IgD-negative memory B cell (primary cell): ENCODE measurements around the gene MICAL2. TPM values are rescaled to one million over a fixed set of nuclear protein-coding genes. Genes with fewer than 3 reads are reported as not detected.

ENCODE experiments used
- H3K27ac Mint-ChIP-seq, 3 donors: one replicate each; pipeline ENCODE4 v1.8.0; 2020 to 2022; ENCODE audit warnings: mild to moderate bottlenecking in 3 of 3, mixed read lengths in 3 of 3, moderate library complexity in 1 of 3
- H3K27me3 Mint-ChIP-seq: one replicate; pipeline ENCODE4 v1.8.0; 2021; ENCODE audit warnings: mixed read lengths
- H3K36me3 Mint-ChIP-seq: one replicate; pipeline ENCODE4 v1.8.0; 2020; ENCODE audit warnings: mild to moderate bottlenecking, mixed read lengths
- H3K4me1 Mint-ChIP-seq, 3 donors: one replicate each; pipeline ENCODE4 v1.8.0; 2020 to 2022; ENCODE audit warnings: mixed read lengths in 3 of 3, mild to moderate bottlenecking in 1 of 3
- H3K4me3 Mint-ChIP-seq, 4 donors: one replicate each; pipeline ENCODE4 v1.8.0; 2020 to 2022; ENCODE audit warnings: mild to moderate bottlenecking in 4 of 4, mixed read lengths in 4 of 4, moderate library complexity in 3 of 4
- H3K9me3 Mint-ChIP-seq, 3 donors: one replicate each; pipeline ENCODE4 v1.8.0; 2020 to 2021; ENCODE audit warnings: mixed read lengths in 3 of 3, mild to moderate bottlenecking in 1 of 3
- polyA plus RNA-seq: library from polyadenylated mRNA; unstranded; fragments of 300-500 nt; fragmentation: Illumina TruSeq; gene quantifications from one replicate; pipeline ENCODE4 v1.2.3, GENCODE V29; 2021

Gene MICAL2
- polyA plus RNA-seq, 1 donor from 2014 or later = 0.84 TPM

- Mint-ChIP-seq H3K4me1 (no peaks in the 10 kb centered on the region), H3K36me3 (peaks cover 2% of the 10 kb centered on the region), H3K27me3 (peaks cover 1% of the 10 kb centered on the region), H3K9me3 (peaks cover 0 to 5% (median 3%) of the 10 kb centered on the region in 3 donors), H3K27ac (peak overlapping the region in 1 of 3 donors; percentile 12), H3K4me3 (no peak overlapping the region)
Measured at GRCh38 chr11:12177739-12178338, 67.4 kb downstream of the MICAL2 start.

DNA sequence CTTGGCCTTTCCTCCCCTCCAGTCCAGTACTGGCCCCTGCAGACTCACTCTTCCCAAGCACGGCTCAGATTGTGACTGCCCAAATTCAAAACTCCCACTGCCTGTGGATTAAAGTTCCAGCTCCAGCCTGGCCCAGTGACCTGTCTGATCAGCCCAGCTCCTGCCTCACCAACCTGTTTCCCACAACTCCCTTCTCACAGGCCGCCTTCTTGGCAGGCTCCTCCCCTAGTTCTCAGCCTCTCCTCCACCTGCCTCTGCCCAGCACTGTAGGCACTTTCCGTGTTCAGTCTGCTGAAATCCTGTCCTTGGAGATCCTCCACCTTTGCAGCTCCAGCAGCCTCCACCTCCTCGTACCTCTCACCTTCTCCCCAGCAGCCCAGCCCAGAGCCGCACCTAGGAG is 68.6 kb downstream of the MICAL2 start:
- no peak overlapping the region for H3K27ac Mint-ChIP-seq
- H3K36me3 Mint-ChIP-seq = peaks cover 2% of the 10 kb centered on the region
- no peaks in the 10 kb centered on the region for H3K4me1 Mint-ChIP-seq
- H3K9me3 Mint-ChIP-seq = peaks cover 0 to 5% (median 3%) of the 10 kb centered on the region in 3 donors
- H3K27me3 Mint-ChIP-seq = peaks cover 1% of the 10 kb centered on the region
- peak overlapping the region in 1 of 4 donors; percentile 85 for H3K4me3 Mint-ChIP-seq

DNA sequence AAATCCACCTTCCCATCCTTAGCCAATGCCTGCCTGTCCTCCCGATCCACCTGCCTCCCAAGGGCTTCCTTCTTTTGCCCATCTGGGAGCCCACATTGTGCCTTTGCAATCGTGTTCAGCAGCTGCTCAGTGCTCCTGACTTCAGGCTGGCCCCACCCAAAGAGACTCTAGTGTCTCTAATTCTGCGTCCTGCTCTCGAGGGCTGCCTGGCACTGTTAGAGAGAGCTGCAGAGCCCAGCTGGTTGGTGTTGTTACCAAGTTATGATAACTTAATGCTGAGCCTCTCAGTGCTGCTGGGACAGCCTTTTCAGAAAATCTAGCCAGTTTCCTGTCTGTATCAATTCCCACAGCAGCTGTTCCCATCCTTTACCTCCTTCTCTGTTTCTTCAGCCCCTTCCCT is 69.1 kb downstream of the MICAL2 start:
- Mint-ChIP-seq H3K4me3 (no peak overlapping the region), H3K27me3 (peaks cover 1% of the 10 kb centered on the region), H3K36me3 (peaks cover 2% of the 10 kb centered on the region), H3K27ac (no peak overlapping the region), H3K4me1 (no peaks in the 10 kb centered on the region), H3K9me3 (peaks cover 0 to 5% (median 3%) of the 10 kb centered on the region in 3 donors)

DNA sequence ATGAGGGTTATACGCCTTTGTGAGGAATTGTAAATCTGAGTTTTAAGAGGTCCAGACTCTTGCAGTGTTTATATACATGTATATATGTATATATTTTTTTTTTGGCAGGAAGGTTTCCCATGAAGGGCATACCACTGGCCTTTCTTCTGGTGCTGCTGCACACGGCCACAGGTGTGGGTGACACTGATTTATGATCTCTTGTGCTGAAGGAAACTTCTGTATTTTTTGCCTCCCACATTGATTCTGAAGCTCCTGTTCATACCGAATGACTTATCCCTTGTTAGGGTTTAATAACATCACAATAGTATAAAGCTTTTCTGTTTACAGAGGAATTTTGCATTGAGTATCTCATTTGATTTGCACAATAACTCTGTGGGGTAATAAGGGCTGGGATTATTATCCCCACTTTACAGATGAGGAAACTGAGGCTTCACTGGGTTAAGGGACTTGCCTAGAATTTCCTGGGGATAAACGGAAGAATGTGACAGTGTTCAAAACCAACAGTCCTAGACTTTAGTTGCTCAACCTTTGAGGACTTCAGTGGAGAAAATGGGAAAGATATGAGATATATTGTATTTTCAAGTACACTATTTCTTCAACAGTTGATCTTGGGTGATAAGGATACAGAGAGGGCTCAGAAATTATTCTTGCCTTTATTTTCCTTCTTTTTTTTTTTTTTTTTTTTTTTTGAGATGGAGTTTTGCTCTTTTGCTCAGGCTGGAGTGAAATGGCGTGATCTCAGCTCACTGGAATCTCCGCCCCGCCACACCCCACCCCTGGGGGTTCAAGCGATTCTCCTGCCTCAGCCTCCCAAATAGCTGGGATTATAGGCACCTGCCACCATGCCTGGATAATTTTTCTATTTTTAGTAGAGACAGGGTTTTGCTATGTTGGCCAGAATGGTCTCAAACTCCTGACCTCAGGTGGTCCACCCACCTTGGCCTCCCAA is 70.1 kb downstream of the MICAL2 start:
- H3K36me3 Mint-ChIP-seq = peaks cover 2% of the 10 kb centered on the region
- no peak overlapping the region for H3K27ac Mint-ChIP-seq
- H3K9me3 Mint-ChIP-seq = peaks cover 0 to 4% (median 3%) of the 10 kb centered on the region in 3 donors
- no peaks in the 10 kb centered on the region for H3K4me1 Mint-ChIP-seq
- H3K4me3 Mint-ChIP-seq = no peak overlapping the region
- peaks cover 1% of the 10 kb centered on the region for H3K27me3 Mint-ChIP-seq

GRCh38 chr11:12182302-12182675 is 71.9 kb downstream of the MICAL2 start:
- Mint-ChIP-seq H3K36me3 (peaks cover 2% of the 10 kb centered on the region), H3K9me3 (no peaks in the 10 kb centered on the region), H3K27ac (no peak overlapping the region), H3K4me1 (no peaks in the 10 kb centered on the region), H3K27me3 (peaks cover 3% of the 10 kb centered on the region), H3K4me3 (no peak overlapping the region)

GRCh38 chr11:12182676-12183541 is 72.5 kb downstream of the MICAL2 start:
- peaks cover under 1% of the 10 kb centered on the region for H3K36me3 Mint-ChIP-seq
- peaks cover 3% of the 10 kb centered on the region for H3K27me3 Mint-ChIP-seq
- H3K4me3 Mint-ChIP-seq = no peak overlapping the region
- no peak overlapping the region for H3K27ac Mint-ChIP-seq
- no peaks in the 10 kb centered on the region for H3K9me3 Mint-ChIP-seq
- H3K4me1 Mint-ChIP-seq = no peaks in the 10 kb centered on the region

DNA sequence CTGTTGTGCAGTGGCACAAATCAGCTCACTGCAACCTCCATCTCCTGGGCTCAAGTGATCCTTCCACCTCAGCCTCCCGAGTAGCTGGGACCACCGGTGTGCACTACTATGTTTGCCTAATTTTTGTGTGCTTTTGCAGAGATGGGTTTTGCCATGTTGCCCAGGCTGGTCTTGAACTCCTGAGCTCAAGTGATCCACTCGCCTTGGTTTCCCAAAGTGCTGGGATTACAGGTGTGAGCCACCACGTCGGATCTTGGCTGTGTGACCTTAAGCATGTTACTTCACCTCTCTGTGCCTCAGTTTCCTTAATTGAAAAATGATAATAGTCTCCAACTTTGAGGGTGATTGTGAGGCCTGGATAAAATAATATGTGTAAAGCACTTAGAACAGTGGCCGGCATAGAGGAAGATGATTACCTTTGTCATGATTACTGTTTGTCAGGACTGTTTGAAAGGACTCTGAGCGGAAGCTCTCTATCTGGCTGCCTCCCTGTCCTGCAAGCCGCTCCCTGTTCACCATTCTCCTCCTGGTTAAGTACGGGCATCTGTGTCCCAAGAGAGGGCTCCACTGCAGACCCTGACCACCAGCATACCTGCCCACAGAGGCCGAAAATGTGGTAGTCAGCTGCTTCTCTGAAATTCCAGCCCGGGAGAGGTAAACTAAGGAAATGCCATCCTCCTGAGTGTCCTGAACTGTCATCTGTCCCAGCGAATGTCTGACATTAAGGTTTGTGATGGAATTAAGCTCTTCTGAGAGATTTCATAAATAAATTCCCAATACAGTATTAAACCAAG is 73.6 kb downstream of the MICAL2 start:
- no peak overlapping the region for H3K27ac Mint-ChIP-seq
- peaks cover 0 to 3% (median 2%) of the 10 kb centered on the region in 3 donors for H3K4me1 Mint-ChIP-seq
- H3K9me3 Mint-ChIP-seq = no peaks in the 10 kb centered on the region

DNA sequence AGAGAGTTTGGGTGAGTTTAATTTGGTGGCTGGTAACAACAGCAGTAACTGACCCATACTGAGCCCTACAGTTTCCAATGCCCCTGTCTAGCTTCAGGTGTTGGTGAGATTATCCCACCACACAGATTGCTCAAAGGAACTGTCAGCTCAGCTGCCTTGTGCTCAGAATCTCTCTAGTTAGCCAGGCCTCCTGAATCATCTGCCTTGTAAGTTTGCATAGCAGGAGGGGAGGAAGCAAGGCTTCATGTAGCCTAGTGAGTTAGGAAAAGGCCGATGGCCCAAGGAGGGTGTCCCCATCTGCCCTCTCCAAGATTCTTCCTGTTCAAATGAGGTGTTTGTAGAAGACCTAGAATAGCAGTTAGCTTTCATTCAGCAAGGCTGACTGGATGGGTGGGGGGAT is 74.3 kb downstream of the MICAL2 start:
- H3K4me3 Mint-ChIP-seq = no peak overlapping the region
- no peaks in the 10 kb centered on the region for H3K9me3 Mint-ChIP-seq
- no peak overlapping the region for H3K27ac Mint-ChIP-seq
- H3K36me3 Mint-ChIP-seq = no peaks in the 10 kb centered on the region
- peaks cover 0 to 5% (median 4%) of the 10 kb centered on the region in 3 donors for H3K4me1 Mint-ChIP-seq
- peaks cover 3% of the 10 kb centered on the region for H3K27me3 Mint-ChIP-seq

More for the DNA sequence above, 73.6 kb downstream of the MICAL2 start:
- H3K36me3 Mint-ChIP-seq = no peaks in the 10 kb centered on the region
- H3K27me3 Mint-ChIP-seq = peaks cover 3% of the 10 kb centered on the region
- no peak overlapping the region for H3K4me3 Mint-ChIP-seq

GRCh38 chr11:12185106-12185690 is 74.8 kb downstream of the MICAL2 start:
- Mint-ChIP-seq H3K9me3 (no peaks in the 10 kb centered on the region), H3K4me1 (peaks cover 0 to 5% (median 4%) of the 10 kb centered on the region in 3 donors), H3K36me3 (no peaks in the 10 kb centered on the region), H3K27me3 (peaks cover 3% of the 10 kb centered on the region), H3K27ac (no peak overlapping the region), H3K4me3 (no peak overlapping the region)

- peaks cover 0 to 5% (median 4%) of the 10 kb centered on the region in 3 donors for H3K4me1 Mint-ChIP-seq
- no peak overlapping the region for H3K27ac Mint-ChIP-seq
- H3K27me3 Mint-ChIP-seq = peaks cover 3% of the 10 kb centered on the region
- H3K36me3 Mint-ChIP-seq = no peaks in the 10 kb centered on the region
- no peak overlapping the region for H3K4me3 Mint-ChIP-seq
- H3K9me3 Mint-ChIP-seq = no peaks in the 10 kb centered on the region
Measured at GRCh38 chr11:12185914-12186313, 75.5 kb downstream of the MICAL2 start.

DNA sequence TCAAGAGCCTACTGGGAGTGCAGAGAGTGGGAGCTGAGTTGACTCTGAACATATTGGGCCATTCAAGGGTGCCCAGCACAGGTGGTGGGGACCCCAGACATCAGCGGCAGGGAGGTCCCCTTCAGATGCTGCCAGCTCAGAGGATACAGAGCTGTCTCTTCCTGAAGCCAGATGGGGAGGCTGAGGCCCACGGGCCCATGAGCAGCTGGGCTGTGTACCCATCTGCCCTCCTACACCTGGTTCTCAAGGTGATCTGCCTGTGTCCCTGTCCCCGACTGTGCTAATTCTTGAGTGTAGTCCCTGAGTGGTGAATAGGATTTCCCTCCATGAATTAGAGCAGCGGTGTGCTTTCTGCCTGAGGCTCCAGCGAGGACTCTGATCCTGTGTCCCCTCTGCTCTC is 76.3 kb downstream of the MICAL2 start:
- peaks cover 0 to 5% (median 4%) of the 10 kb centered on the region in 3 donors for H3K4me1 Mint-ChIP-seq
- H3K27ac Mint-ChIP-seq = peak overlapping the region in 1 of 3 donors; percentile 68
- no peaks in the 10 kb centered on the region for H3K36me3 Mint-ChIP-seq
- H3K27me3 Mint-ChIP-seq = peaks cover 3% of the 10 kb centered on the region
- no peak overlapping the region for H3K4me3 Mint-ChIP-seq
- no peaks in the 10 kb centered on the region for H3K9me3 Mint-ChIP-seq

DNA sequence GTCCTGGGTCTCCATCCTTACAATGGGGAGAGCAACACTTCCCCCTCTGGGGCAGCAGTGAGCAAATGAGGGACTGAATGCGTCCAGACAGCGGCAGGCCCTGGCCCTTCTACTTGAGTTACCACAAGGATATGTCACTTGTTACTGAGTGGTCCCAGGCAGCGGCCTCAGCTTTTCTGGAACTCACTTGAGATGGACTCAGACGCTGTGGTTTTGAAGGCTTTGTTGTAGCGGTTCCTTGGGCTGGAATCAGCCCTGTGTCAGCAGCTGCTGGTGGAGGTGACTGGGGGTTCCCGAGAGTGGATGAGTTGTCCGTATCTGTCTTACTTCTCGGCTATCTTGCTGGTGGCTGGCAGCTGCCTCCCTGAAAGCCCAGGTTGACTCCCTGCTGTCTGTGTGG is 77.0 kb downstream of the MICAL2 start:
- Mint-ChIP-seq H3K4me1 (peaks cover 0 to 5% (median 4%) of the 10 kb centered on the region in 3 donors), H3K27me3 (peaks cover 3% of the 10 kb centered on the region), H3K9me3 (no peaks in the 10 kb centered on the region), H3K36me3 (no peaks in the 10 kb centered on the region), H3K4me3 (no peak overlapping the region), H3K27ac (peak overlapping the region in 1 of 3 donors; percentile 68)

- no peaks in the 10 kb centered on the region for H3K36me3 Mint-ChIP-seq
- no peaks in the 10 kb centered on the region for H3K9me3 Mint-ChIP-seq
- H3K4me1 Mint-ChIP-seq = peaks cover 0 to 5% (median 4%) of the 10 kb centered on the region in 3 donors
- no peak overlapping the region for H3K4me3 Mint-ChIP-seq
- H3K27me3 Mint-ChIP-seq = peaks cover 3% of the 10 kb centered on the region
- H3K27ac Mint-ChIP-seq = no peak overlapping the region
Measured at GRCh38 chr11:12188548-12189317, 78.3 kb downstream of the MICAL2 start.
